Esophagus muscularis mucosa (tissue), 3 donors: ENCODE data around the gene TRAF1.

ENCODE experiments used
- EP300 ChIP-seq: sonication (generic); formaldehyde crosslinking; IDR thresholded peaks from one replicate; pipeline ENCODE4 v1.6.1; 2017; ENCODE audit warnings: antibody characterized with exemption
- TF ChIP-seq, protein P1 (sequence below), 3 experiments: fragments of 200-600 bp in 2 of 3; fragments of 450-650 bp in 1 of 3; sonication (generic) in 2 of 3; IDR thresholded peaks; one replicate each; pipeline ENCODE4 v1.5.1; 2017 to 2019; ENCODE audit warnings: antibody characterized with exemption in 3 of 3, mild to moderate bottlenecking in 2 of 3, moderate library complexity in 1 of 3

GRCh38 chr9:120885457-120885856 is 41.1 kb downstream of the TRAF1 start:
- TF ChIP-seq, protein P1, sequence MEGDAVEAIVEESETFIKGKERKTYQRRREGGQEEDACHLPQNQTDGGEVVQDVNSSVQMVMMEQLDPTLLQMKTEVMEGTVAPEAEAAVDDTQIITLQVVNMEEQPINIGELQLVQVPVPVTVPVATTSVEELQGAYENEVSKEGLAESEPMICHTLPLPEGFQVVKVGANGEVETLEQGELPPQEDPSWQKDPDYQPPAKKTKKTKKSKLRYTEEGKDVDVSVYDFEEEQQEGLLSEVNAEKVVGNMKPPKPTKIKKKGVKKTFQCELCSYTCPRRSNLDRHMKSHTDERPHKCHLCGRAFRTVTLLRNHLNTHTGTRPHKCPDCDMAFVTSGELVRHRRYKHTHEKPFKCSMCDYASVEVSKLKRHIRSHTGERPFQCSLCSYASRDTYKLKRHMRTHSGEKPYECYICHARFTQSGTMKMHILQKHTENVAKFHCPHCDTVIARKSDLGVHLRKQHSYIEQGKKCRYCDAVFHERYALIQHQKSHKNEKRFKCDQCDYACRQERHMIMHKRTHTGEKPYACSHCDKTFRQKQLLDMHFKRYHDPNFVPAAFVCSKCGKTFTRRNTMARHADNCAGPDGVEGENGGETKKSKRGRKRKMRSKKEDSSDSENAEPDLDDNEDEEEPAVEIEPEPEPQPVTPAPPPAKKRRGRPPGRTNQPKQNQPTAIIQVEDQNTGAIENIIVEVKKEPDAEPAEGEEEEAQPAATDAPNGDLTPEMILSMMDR (IDR thresholded peaks at IDR 0.05) = no peak
- no peak for TF ChIP-seq EP300
